Brain microvascular endothelial cell (primary cell): ENCODE data around the gene SPTBN4.
A peak's percentile ranks its signal among the peaks of the same experiment; 100 is the strongest.
"Not testable (repeated sequence)": the region's sequence is repeated elsewhere in the genome, so short reads cannot be mapped to it uniquely, and the experiment has no call there.

ENCODE experiments used
- DNase-seq: peaks from one replicate; pipeline ENCODE4 v3.0.0-alpha.2; 2020
- H3K27ac ChIP-seq: fragments of 250-450 bp; sonication (Bioruptor Pico); 2 replicates; pipeline ENCODE4 v1.5.1; 2020; ENCODE audit warnings: mild to moderate bottlenecking, moderate library complexity
- H3K27me3 ChIP-seq: fragments of 250-450 bp; sonication (Bioruptor Pico); replicated peaks from 2 replicates; pipeline ENCODE4 v1.5.1; 2020; ENCODE audit warnings: mild to moderate bottlenecking
- H3K36me3 ChIP-seq: fragments of 250-450 bp; sonication (Bioruptor Pico); replicated peaks from 2 replicates; pipeline ENCODE4 v1.5.1; 2020; ENCODE audit warnings: mild to moderate bottlenecking
- H3K4me3 ChIP-seq: 2 replicates; pipeline ENCODE4 v1.5.1; 2011; ENCODE audit warnings: low read depth, mild to moderate bottlenecking, control low read depth, low read length, moderate library complexity
- CTCF ChIP-seq: IDR thresholded peaks from 2 replicates; pipeline ENCODE4 v1.5.1; 2011; ENCODE audit warnings: low read depth, mild to moderate bottlenecking, moderate library complexity, low read length, control low read depth, inconsistent platforms; ENCODE audit errors: missing control alignments
- in situ Hi-C: cut with HindIII; loops from 2 replicates; pipeline ENCODE4 v1.10.0; 2017; ENCODE audit warnings: low sequenced_read_pairs, low pct_ligation_motif_present

Gene SPTBN4

GRCh38 chr19:40542202-40542859 lies 75.5 kb downstream of the SPTBN4 start:
- Histone ChIP-seq H3K4me3 (no peak overlapping the region), H3K36me3 (no peaks in the 10 kb centered on the region), H3K27ac (no peak overlapping the region), H3K27me3 (no peaks in the 10 kb centered on the region)
- no peak for TF ChIP-seq CTCF
- in situ Hi-C loops, result no loop called here
- DNase-seq, result no peak

GRCh38 chr19:40543029-40543597 lies 76.3 kb downstream of the SPTBN4 start:
- Histone ChIP-seq H3K27me3 (no peaks in the 10 kb centered on the region), H3K4me3 (no peak overlapping the region), H3K36me3 (no peaks in the 10 kb centered on the region), H3K27ac (no peak overlapping the region)
- no peak for TF ChIP-seq CTCF
- DNase-seq, result no peak
- in situ Hi-C loops, result no loop called here

GRCh38 chr19:40546153-40546841 lies 79.5 kb downstream of the SPTBN4 start:
- H3K27ac ChIP-seq, DNase-seq, H3K27me3 ChIP-seq, H3K4me3 ChIP-seq, H3K36me3 ChIP-seq, in situ Hi-C loops: not testable (repeated sequence)

- in situ Hi-C loops, DNase-seq, H3K27ac ChIP-seq, H3K27me3 ChIP-seq, H3K4me3 ChIP-seq, H3K36me3 ChIP-seq: not testable (repeated sequence)
Measured at GRCh38 chr19:40547190-40547589, 80.4 kb downstream of the SPTBN4 start.

- in situ Hi-C loops, result no loop called here
- TF ChIP-seq CTCF, result no peak
- H3K4me3 ChIP-seq, result no peak overlapping the region
Measured at GRCh38 chr19:40547836-40548235, 81.0 kb downstream of the SPTBN4 start.

GRCh38 chr19:40549007-40549708 lies 82.4 kb downstream of the SPTBN4 start:
- in situ Hi-C loops, result no loop called here

More at GRCh38 chr19:40547836-40548235, 81.0 kb downstream of the SPTBN4 start:
- peaks cover 9% of the 10 kb centered on the region for H3K27me3 ChIP-seq
- H3K36me3 ChIP-seq, result no peaks in the 10 kb centered on the region
- DNase-seq, result no peak
- H3K27ac ChIP-seq, result no peak overlapping the region

More at GRCh38 chr19:40549007-40549708, 82.4 kb downstream of the SPTBN4 start:
- H3K36me3 ChIP-seq, result no peaks in the 10 kb centered on the region
- no peak overlapping the region for H3K27ac ChIP-seq
- peak; percentile 14 for DNase-seq
- no peak overlapping the region for H3K4me3 ChIP-seq
- H3K27me3 ChIP-seq, result peaks cover 20% of the 10 kb centered on the region
- TF ChIP-seq CTCF, result peak; percentile 62
